ENCODE results near the gene CDC25B.

GRCh38 chr20:3794701-3795420 is 1.2 kb upstream of the CDC25B start:
- TF ChIP-seq CTCF (IDR thresholded peaks at IDR 0.05 in 2 of 3, conservative IDR thresholded peaks at IDR 0.05 in 1 of 3; ENCODE audit: borderline replicate concordance in 1 of 3, insufficient read depth in 1 of 3, low read depth in 2 of 3, low read length in 2 of 3) (no peak), POLR2A (IDR thresholded peaks at IDR 0.05; ENCODE audit: borderline replicate concordance, extremely low read depth, insufficient read depth, insufficient read length) (no peak), EZH2 (IDR thresholded peaks at IDR 0.05) (no peak), YY1 (IDR thresholded peaks at IDR 0.05; ENCODE audit: extremely low read depth, insufficient replicate concordance, low read depth, low read length) (no peak), CEBPB (IDR thresholded peaks at IDR 0.05; ENCODE audit: low read depth) (no peak), ELF1 (IDR thresholded peaks at IDR 0.05; ENCODE audit: borderline replicate concordance, low read depth) (no peak), EGR1 (IDR thresholded peaks at IDR 0.05; ENCODE audit: low read depth) (no peak), ATF3 (IDR thresholded peaks at IDR 0.05) (no peak), POLR2AphosphoS5 (IDR thresholded peaks at IDR 0.05; ENCODE audit: low read depth, low read length) (no peak), EZH2phosphoT487 (IDR thresholded peaks at IDR 0.05; ENCODE audit: borderline replicate concordance) (no peak), REST (IDR thresholded peaks at IDR 0.05; ENCODE audit: low read depth) (no peak), RAD21 (IDR thresholded peaks at IDR 0.05; ENCODE audit: low read depth) (no peak), ZNF274 (IDR thresholded peaks at IDR 0.05; ENCODE audit: low read depth, low read length) (no peak), JUND (IDR thresholded peaks at IDR 0.05) (no peak)

All from HCT116 (cell line).